ENCODE results near the gene MAP3K7.

GRCh38 chr6:90480666-90481065 is 106.2 kb downstream of the MAP3K7 start:
- TF ChIP-seq ZNF274 (IDR thresholded peaks at IDR 0.05; ENCODE audit: low read depth, low read length): no peak
- TF ChIP-seq YY1 (IDR thresholded peaks at IDR 0.05; ENCODE audit: insufficient read depth, insufficient read length): no peak
- TF ChIP-seq SUZ12 (IDR thresholded peaks at IDR 0.05; ENCODE audit: extremely low read depth, insufficient read depth, insufficient read length): no peak
